Brain microvascular endothelial cell (primary cell): ENCODE measurements around the gene RDX.

ENCODE experiments used
- DNase-seq: peaks from one replicate; pipeline ENCODE4 v3.0.0-alpha.2; 2020
- H3K27ac ChIP-seq: fragments of 250-450 bp; sonication (Bioruptor Pico); 2 replicates; pipeline ENCODE4 v1.5.1; 2020; ENCODE audit warnings: mild to moderate bottlenecking, moderate library complexity
- H3K27me3 ChIP-seq: fragments of 250-450 bp; sonication (Bioruptor Pico); replicated peaks from 2 replicates; pipeline ENCODE4 v1.5.1; 2020; ENCODE audit warnings: mild to moderate bottlenecking
- H3K36me3 ChIP-seq: fragments of 250-450 bp; sonication (Bioruptor Pico); replicated peaks from 2 replicates; pipeline ENCODE4 v1.5.1; 2020; ENCODE audit warnings: mild to moderate bottlenecking
- H3K4me3 ChIP-seq: 2 replicates; pipeline ENCODE4 v1.5.1; 2011; ENCODE audit warnings: low read depth, mild to moderate bottlenecking, control low read depth, low read length, moderate library complexity
- in situ Hi-C: cut with HindIII; loops from 2 replicates; pipeline ENCODE4 v1.10.0; 2017; ENCODE audit warnings: low sequenced_read_pairs, low pct_ligation_motif_present
- TF ChIP-seq, protein P1 (sequence below): IDR thresholded peaks from 2 replicates; pipeline ENCODE4 v1.5.1; 2011; ENCODE audit warnings: low read depth, mild to moderate bottlenecking, moderate library complexity, low read length, control low read depth, inconsistent platforms; ENCODE audit errors: missing control alignments

The RDX gene

DNA sequence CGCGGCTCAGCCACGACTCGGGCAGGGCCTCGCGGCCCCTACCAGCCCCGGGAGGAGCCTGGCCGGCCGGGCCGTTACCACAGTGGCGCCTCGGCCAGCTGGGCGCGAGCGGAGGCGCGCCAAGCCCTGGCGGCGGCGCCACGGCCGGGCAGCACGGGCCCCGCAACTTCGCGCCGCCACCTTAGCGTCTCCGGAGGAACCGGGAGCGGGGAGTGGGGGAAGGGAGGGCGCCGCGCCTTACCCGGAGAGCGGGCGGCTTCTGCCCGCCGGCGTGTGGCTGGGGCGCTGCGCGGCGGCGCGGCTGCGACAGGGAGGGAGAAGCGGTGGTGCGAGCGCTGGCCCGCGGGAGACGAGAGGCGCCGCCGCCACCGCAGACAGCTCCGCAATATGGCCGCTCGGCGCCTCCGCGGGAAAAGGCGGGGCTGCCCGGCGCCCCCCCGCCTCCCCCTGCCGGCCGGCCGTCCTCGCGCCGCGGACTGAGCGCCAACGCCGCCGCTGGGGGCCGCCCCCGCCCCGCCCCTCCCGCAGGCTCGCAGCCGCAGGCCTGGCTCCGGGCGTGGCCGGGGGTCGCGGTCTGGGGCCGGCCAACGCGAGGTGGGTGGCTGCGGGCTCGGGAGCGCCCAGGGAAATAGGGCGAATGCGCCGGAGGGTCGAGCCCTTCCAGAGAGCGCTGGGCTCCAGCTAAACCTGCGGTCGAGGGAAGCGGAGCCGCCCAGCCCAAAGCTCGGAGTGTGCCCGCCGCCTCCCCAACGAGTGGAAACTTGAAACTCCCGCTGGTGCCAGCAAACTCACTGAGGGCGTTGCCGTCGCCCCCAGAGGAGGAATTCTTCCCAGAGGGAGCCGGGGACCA is at the start of gene RDX:
Gene RDX (minus strand): TSS at position 389 of the 850 bp plus-strand sequence. CDS start 16,922 bp downstream, outside the sequence.
- peak within 1 kb of the TSS; percentile 88 for H3K4me3 ChIP-seq
- DNase-seq: peak; percentile 43
- H3K36me3 ChIP-seq: peaks cover 4% of the 10 kb centered on the region
- in situ Hi-C loops: no loop called here
- peak within 1 kb of the TSS; percentile 95 for H3K27ac ChIP-seq
- H3K27me3 ChIP-seq: no peaks in the 10 kb centered on the region
- TF ChIP-seq, protein P1, sequence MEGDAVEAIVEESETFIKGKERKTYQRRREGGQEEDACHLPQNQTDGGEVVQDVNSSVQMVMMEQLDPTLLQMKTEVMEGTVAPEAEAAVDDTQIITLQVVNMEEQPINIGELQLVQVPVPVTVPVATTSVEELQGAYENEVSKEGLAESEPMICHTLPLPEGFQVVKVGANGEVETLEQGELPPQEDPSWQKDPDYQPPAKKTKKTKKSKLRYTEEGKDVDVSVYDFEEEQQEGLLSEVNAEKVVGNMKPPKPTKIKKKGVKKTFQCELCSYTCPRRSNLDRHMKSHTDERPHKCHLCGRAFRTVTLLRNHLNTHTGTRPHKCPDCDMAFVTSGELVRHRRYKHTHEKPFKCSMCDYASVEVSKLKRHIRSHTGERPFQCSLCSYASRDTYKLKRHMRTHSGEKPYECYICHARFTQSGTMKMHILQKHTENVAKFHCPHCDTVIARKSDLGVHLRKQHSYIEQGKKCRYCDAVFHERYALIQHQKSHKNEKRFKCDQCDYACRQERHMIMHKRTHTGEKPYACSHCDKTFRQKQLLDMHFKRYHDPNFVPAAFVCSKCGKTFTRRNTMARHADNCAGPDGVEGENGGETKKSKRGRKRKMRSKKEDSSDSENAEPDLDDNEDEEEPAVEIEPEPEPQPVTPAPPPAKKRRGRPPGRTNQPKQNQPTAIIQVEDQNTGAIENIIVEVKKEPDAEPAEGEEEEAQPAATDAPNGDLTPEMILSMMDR: no peak

DNA sequence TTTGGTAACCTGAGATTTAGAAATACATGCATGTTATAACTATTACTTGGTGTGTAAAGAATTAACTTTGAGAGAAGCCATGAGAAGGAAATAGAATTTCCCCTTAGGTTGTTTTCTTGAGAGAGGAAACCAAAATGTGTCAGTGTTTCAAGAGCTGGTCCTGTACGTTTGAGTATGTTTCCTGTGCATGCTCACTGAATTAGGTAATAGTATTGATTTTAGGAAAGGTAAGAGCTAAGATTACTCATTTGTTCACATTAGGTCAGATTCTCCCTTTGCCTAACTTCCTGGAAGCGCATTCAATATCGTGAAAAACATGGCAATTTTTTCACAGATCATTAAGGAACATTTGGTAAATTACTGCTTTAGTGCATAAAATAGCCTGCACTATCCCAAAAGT is 49.3 kb upstream of the RDX start:
- H3K36me3 ChIP-seq: no peaks in the 10 kb centered on the region
- no peak overlapping the region for H3K27ac ChIP-seq
- no peaks in the 10 kb centered on the region for H3K27me3 ChIP-seq
- TF ChIP-seq, protein P1: no peak
- DNase-seq: no peak
- no peak overlapping the region for H3K4me3 ChIP-seq
- in situ Hi-C loops: no loop called here

DNA sequence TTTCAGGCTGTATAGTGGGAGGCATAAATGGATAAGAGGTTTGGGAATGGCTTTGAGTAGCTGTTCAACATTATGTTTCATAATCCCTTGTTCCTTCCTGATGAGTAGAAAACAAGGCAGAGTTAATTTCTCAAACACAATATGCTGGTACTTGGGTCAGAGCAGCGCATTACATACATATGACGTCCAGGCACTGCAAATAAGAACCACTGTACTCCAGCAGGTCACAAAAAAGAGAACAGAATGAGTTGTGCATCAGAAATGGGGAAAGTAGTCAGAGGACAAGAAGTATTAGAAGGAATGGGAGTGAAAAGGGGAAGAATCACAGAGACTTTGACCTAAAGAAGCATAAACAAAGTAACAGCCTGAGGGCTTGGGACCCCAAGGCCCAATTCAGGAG is 44.0 kb upstream of the RDX start:
- in situ Hi-C loops: no loop called here
- no peak overlapping the region for H3K4me3 ChIP-seq
- no peak overlapping the region for H3K27ac ChIP-seq
- TF ChIP-seq, protein P1: no peak
- no peaks in the 10 kb centered on the region for H3K36me3 ChIP-seq
- no peaks in the 10 kb centered on the region for H3K27me3 ChIP-seq
- DNase-seq: no peak

DNA sequence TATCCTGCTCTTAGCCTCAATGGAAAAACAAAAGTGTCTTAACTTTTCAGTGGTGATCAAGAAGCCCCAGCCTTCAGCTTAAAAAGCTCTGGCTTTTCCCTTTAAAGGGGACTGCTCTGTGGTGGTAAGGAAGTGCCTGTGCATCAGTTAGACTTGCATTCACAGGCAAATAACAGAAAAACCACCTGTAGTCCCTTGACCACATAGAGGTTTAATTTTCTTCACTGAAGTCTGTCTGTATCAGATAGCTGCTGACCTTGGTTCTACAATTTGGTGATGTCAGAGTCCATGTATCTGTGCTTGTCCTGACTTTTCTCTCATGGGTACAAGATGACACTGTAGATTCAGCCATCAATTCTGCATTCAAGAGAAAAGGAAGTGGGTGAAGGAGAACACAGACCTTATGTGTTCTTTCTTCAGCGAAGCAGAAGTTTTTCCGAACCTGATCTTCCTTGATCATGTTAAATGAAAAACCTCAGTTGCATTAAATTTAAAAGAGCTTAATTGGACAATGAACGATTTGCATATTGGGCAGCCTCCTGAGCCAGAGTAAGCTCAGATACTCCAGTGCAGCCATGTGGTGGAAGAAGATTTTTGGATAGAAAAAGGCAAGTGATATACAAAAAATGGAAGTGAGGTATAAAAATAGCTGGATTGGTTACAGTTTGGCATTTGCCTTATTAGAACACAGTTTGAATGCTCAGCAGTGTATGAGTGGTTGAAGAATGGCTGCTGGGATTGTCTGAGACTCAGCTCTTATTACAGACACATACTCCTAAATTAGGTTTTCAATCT is 43.2 kb upstream of the RDX start:
- in situ Hi-C loops: no loop called here

DNA sequence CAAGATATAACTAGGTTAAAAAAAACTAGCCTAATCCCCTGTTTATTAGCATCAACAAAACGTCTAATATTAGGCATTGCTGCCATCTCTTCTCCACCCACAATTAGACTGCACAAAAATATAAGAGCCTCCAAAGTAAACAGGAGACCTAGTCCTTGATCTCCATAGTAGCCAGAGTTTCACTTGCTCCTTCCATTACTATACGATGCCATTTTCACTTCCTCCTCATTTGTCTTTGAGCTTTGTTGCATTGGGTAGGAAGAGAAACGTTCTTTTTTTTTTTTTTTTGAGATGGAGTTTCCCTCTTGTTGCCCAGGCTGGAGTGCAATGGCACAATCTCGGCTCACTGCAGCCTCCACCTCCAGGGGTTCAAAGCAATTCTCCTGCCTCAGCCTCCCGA is 42.3 kb upstream of the RDX start:
- Histone ChIP-seq H3K27ac (no peak overlapping the region), H3K27me3 (no peaks in the 10 kb centered on the region), H3K36me3 (no peaks in the 10 kb centered on the region), H3K4me3 (no peak overlapping the region)
- no peak for DNase-seq
- TF ChIP-seq, protein P1: no peak
- in situ Hi-C loops: no loop called here

More for the DNA sequence above, 43.2 kb upstream of the RDX start:
- TF ChIP-seq, protein P1: no peak
- no peak for DNase-seq
- H3K4me3 ChIP-seq: no peak overlapping the region
- no peaks in the 10 kb centered on the region for H3K27me3 ChIP-seq
- H3K36me3 ChIP-seq: no peaks in the 10 kb centered on the region
- H3K27ac ChIP-seq: no peak overlapping the region
